Left lung (tissue), 14 donors: ENCODE measurements around the gene MBP. TPM values are rescaled to one million over a fixed set of nuclear protein-coding genes. Genes with fewer than 3 reads are reported as not detected.

ENCODE experiments used
- ATAC-seq: fragments of 200-7000 bp; cut with Tn5 transposase; one replicate; pipeline ENCODE4 v1.9.1; 2020; ENCODE audit warnings: moderate library complexity
- DNase-seq, 4 donors: peaks; one replicate each; pipeline ENCODE4 v3.0.0-alpha.2; 2013 to 2020
- H3K27ac ChIP-seq, 2 donors: fragments of 200-600 bp; sonication (generic) in 1 of 2; one replicate each; pipeline versions ENCODE4 v1.5.0 to v1.8.0; 2020 to 2021
- H3K27me3 ChIP-seq, 2 donors: fragments of 200-600 bp; sonication (generic) in 1 of 2; one replicate each; pipeline versions ENCODE4 v1.5.0 to v1.8.0; 2020 to 2021
- H3K36me3 ChIP-seq, 2 donors: fragments of 200-600 bp; sonication (generic) in 1 of 2; one replicate each; pipeline versions ENCODE4 v1.5.0 to v1.8.0; 2020 to 2021
- H3K4me1 ChIP-seq, 2 donors: fragments of 200-600 bp; one replicate each; pipeline ENCODE4 v1.8.0; 2021
- H3K4me3 ChIP-seq, 2 donors: fragments of 200-600 bp; sonication (generic) in 1 of 2; one replicate each; pipeline versions ENCODE4 v1.5.0 to v1.8.0; 2020 to 2021; ENCODE audit warnings: mild to moderate bottlenecking in 1 of 2
- H3K9me3 ChIP-seq, 2 donors: fragments of 200-600 bp; sonication (generic) in 1 of 2; one replicate each; pipeline versions ENCODE4 v1.5.0 to v1.8.0; 2020 to 2021
- CTCF ChIP-seq, 2 donors: fragments of 200-600 bp; sonication (generic) in 1 of 2; IDR thresholded peaks; one replicate each; pipeline versions ENCODE4 v1.5.0 to v1.8.0; 2021; ENCODE audit warnings: antibody characterized with exemption in 2 of 2
- intact Hi-C, 2 donors: fragments of 100-400 bp; cut with DNase I; formaldehyde crosslinking; loops; one replicate each; pipeline versions ENCODE4 v1.11.2 to v1.14.2; 2022
- long read RNA-seq, 12 donors: library from polyadenylated mRNA in 2 of 12; unstranded in 2 of 12; transcript quantifications; one replicate each; pipeline ENCODE4 v2.0.0 and lab custom pipeline, GENCODE V29; 2019 to 2026
- polyA plus RNA-seq, 6 donors: library from polyadenylated mRNA; unstranded; fragments of 120-200 nt; gene quantifications; one replicate each; pipeline ENCODE4 v1.2.1, GENCODE V29; 2013; ENCODE audit not compliant: insufficient read length in 6 of 6
- total RNA-seq, 2 donors: library from RNA; stranded (reverse); fragmentation: NEBNext Ultra II Directional; extraction: Animal tissue kit (Norgen Biotek cat#: 25700); gene quantifications; one replicate each; pipeline ENCODE4 v1.2.1, GENCODE V29; 2021
- donor health status: DM: no; HTN: yes; CAD: no.
- donor health status: DM: no; HTN: no; CAD: no.

The MBP gene
- 10 to 100 TPM; 40.5 to 56.7 TPM for total RNA-seq
- polyA plus RNA-seq = 10 to 100 TPM in 3 of 6 donors, 1 to 10 TPM in 3; 8.8 to 12.0 (median 10.0) TPM
- long read RNA-seq, donor 1, full-length matches to known transcripts = 5 of 5 reads
- long read RNA-seq, donor 1, partial matches to known transcripts = 0 of 5 reads
- long read RNA-seq, donor 1, other reads (novel, unspliced or antisense) = 0 of 5 reads
- long read RNA-seq, donor 2, full-length matches to known transcripts = 3 of 3 reads
- long read RNA-seq, donor 2, partial matches to known transcripts = 0 of 3 reads
- long read RNA-seq, donor 2, other reads (novel, unspliced or antisense) = 0 of 3 reads
- long read RNA-seq, donor 3, full-length matches to known transcripts = 1 of 1 reads
- long read RNA-seq, donor 3, partial matches to known transcripts = 0 of 1 reads
- long read RNA-seq, donor 3, other reads (novel, unspliced or antisense) = 0 of 1 reads
- long read RNA-seq, donor 4, full-length matches to known transcripts = 26 of 36 reads
- long read RNA-seq, donor 4, partial matches to known transcripts = 1 of 36 reads
- long read RNA-seq, donor 4, other reads (novel, unspliced or antisense) = 9 of 36 reads
- long read RNA-seq, donor 5, full-length matches to known transcripts = 8 of 8 reads
- long read RNA-seq, donor 5, partial matches to known transcripts = 0 of 8 reads
- long read RNA-seq, donor 5, other reads (novel, unspliced or antisense) = 0 of 8 reads
- long read RNA-seq, donor 6, full-length matches to known transcripts = 2 of 2 reads
- long read RNA-seq, donor 6, partial matches to known transcripts = 0 of 2 reads
- long read RNA-seq, donor 6, other reads (novel, unspliced or antisense) = 0 of 2 reads
- long read RNA-seq, donor 7 = 0 reads
- long read RNA-seq, donor 8, full-length matches to known transcripts = 3 of 3 reads
- long read RNA-seq, donor 8, partial matches to known transcripts = 0 of 3 reads
- long read RNA-seq, donor 8, other reads (novel, unspliced or antisense) = 0 of 3 reads
- long read RNA-seq, donor 9 = 0 reads
- long read RNA-seq, donor 10, full-length matches to known transcripts = 22 of 28 reads
- long read RNA-seq, donor 10, partial matches to known transcripts = 1 of 28 reads
- long read RNA-seq, donor 10, other reads (novel, unspliced or antisense) = 5 of 28 reads
- long read RNA-seq, donor 11 = 0 reads
- long read RNA-seq, donor 12, full-length matches to known transcripts = 1 of 1 reads
- long read RNA-seq, donor 12, partial matches to known transcripts = 0 of 1 reads
- long read RNA-seq, donor 12, other reads (novel, unspliced or antisense) = 0 of 1 reads

DNA sequence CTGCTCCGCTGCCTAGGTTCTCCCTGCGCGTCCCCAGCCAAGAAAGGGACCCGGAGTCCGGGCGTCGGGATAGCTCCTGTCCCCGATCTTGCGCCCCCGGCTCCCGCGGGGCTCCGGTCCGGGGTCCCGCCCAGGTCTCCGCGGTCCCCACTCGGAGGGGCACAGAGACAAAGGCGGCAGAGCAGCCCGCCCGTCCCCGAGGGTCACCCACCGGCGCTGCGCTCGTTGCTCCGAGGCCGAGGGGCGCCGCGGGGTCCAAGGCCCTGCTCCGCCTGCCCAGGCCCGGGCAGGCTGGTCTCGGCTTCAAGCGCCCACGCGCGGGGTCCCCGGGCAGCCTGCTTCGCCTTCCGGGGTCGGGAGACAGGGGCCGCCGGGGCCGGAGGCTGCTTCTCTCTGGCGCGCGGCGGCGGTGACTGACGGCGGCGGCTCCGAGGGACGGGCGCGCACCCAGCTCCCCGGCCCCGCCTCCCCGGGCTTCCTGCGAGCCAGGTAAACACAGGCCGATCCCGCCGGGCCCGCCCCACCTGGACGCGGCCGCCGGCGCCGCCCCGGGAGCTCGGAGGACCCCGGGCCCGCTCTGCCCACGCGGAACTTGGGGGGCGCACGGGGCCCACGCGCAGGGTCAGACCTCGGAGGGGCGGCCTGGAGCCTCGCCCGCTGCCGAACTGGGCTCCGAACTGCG is at the start of gene MBP:
Gene MBP (minus strand): TSS at position 415 of the 682 bp plus-strand sequence. CDS start 27,522 bp downstream, outside the sequence.
- H3K27me3 ChIP-seq = peaks cover 12 to 25% of the 10 kb centered on the region in 2 donors
- peaks cover 6 to 50% of the 10 kb centered on the region in 2 donors for H3K4me1 ChIP-seq

GRCh38 chr18:77181950-77182707 is 49.5 kb upstream of the MBP start:
- H3K36me3 ChIP-seq = no peaks in the 10 kb centered on the region
- intact Hi-C loops = no loop called here
- H3K4me3 ChIP-seq = no peak overlapping the region
- H3K27me3 ChIP-seq = no peaks in the 10 kb centered on the region
- ATAC-seq (no peak), DNase-seq (no peak)
- no peaks in the 10 kb centered on the region for H3K4me1 ChIP-seq
- H3K27ac ChIP-seq = no peak overlapping the region
- peaks cover 0 to 11% of the 10 kb centered on the region in 2 donors for H3K9me3 ChIP-seq
- no peak for TF ChIP-seq CTCF (IDR thresholded peaks at IDR 0.05)

More for the DNA sequence above, at the start of gene MBP:
- peak within 1 kb of the TSS; percentile 60 to 76 for H3K4me3 ChIP-seq
- TF ChIP-seq CTCF (IDR thresholded peaks at IDR 0.05) = no peak
- no peaks in the 10 kb centered on the region for H3K36me3 ChIP-seq
- intact Hi-C loops = no loop called here
- no peaks in the 10 kb centered on the region for H3K9me3 ChIP-seq
- peak; percentile 83 for ATAC-seq
- H3K27ac ChIP-seq = peak within 1 kb of the TSS; percentile 92 to 95
- DNase-seq = peak in 3 of 4 donors; percentile 60 to 97 (median 84)

- TF ChIP-seq CTCF (IDR thresholded peaks at IDR 0.05) = no peak
- H3K4me3 ChIP-seq = no peak overlapping the region
- DNase-seq (peak in 1 of 4 donors; percentile 57), ATAC-seq (peak; percentile 70)
- no peaks in the 10 kb centered on the region for H3K9me3 ChIP-seq
- intact Hi-C loops = no loop called here
- no peaks in the 10 kb centered on the region for H3K36me3 ChIP-seq
- H3K27ac ChIP-seq = no peak overlapping the region
- no peaks in the 10 kb centered on the region for H3K4me1 ChIP-seq
- H3K27me3 ChIP-seq = no peaks in the 10 kb centered on the region
These were observed 46.0 kb upstream of the MBP start for GRCh38 chr18:77178559-77178958.

- DNase-seq = no peak
- no peak for TF ChIP-seq CTCF (IDR thresholded peaks at IDR 0.05)
- H3K4me3 ChIP-seq = no peak overlapping the region
- no peak overlapping the region for H3K27ac ChIP-seq
- no peak for ATAC-seq
- H3K4me1 ChIP-seq = no peaks in the 10 kb centered on the region
- intact Hi-C loops = no loop called here
- no peaks in the 10 kb centered on the region for H3K36me3 ChIP-seq
- H3K27me3 ChIP-seq = no peaks in the 10 kb centered on the region
- no peaks in the 10 kb centered on the region for H3K9me3 ChIP-seq
These were observed 44.4 kb upstream of the MBP start for GRCh38 chr18:77177009-77177408.
